Prostate gland (tissue), 2 donors: ENCODE measurements around the gene RARA.

Experiments
- CTCF ChIP-seq, 4 experiments: fragments of 200-600 bp in 2 of 4; fragments of 450-650 bp in 2 of 4; sonication (generic) in 2 of 4; IDR thresholded peaks; 1 replicate in 3 of 4; 2 replicates in 1 of 4; pipeline ENCODE4 v1.5.1; 2016 to 2019; ENCODE audit warnings: antibody characterized with exemption in 4 of 4, mild to moderate bottlenecking in 2 of 4, moderate library complexity in 2 of 4
- POLR2A ChIP-seq: fragments of 450-650 bp; IDR thresholded peaks from one replicate; pipeline ENCODE4 v1.6.1; 2016; ENCODE audit warnings: antibody characterized with exemption, mild to moderate bottlenecking
- POLR2AphosphoS5 ChIP-seq: sonication (generic); formaldehyde crosslinking; IDR thresholded peaks from one replicate; pipeline ENCODE4 v1.6.1; 2017; ENCODE audit warnings: antibody characterized with exemption

GRCh38 chr17:40342504-40343218 lies 33.7 kb downstream of the RARA start:
- TF ChIP-seq CTCF (IDR thresholded peaks at IDR 0.05) (peak in 1 of 4 experiments; percentile 4), POLR2A (no peak), POLR2AphosphoS5 (no peak)
